Measurements from ENCODE around the gene RBBP4. TPM values are rescaled to one million over a fixed set of nuclear protein-coding genes. Genes with fewer than 3 reads are reported as not detected.

RBBP4 gene
- total and polyA plus RNA-seq, 2 of the 8 experiments (the other 6 are each of a cell fraction or from before 2014, with no cell fraction given): 147 to 397 TPM

- no peak for TF ChIP-seq CHD7 (IDR thresholded peaks at IDR 0.05; ENCODE audit: insufficient replicate concordance, low read length)
- TF ChIP-seq EGR1 (IDR thresholded peaks at IDR 0.05; ENCODE audit: borderline replicate concordance, low read depth, low read length): no peak
- no peak for TF ChIP-seq SUZ12 (IDR thresholded peaks at IDR 0.05; ENCODE audit: low read length)
- TF ChIP-seq TAF7 (optimal IDR thresholded peaks at IDR 0.05; ENCODE audit: borderline replicate concordance, low read depth, low read length): no peak
- TF ChIP-seq CTCF (IDR thresholded peaks at IDR 0.05; ENCODE audit: control extremely low read depth in 1 of 3, insufficient read depth in 1 of 3, low read depth in 1 of 3, low read length in 3 of 3): no peak
- TF ChIP-seq CREB1 (IDR thresholded peaks at IDR 0.05): no peak
- no peak for TF ChIP-seq ASH2L (IDR thresholded peaks at IDR 0.05; ENCODE audit: low read length)
- TF ChIP-seq MAFK (IDR thresholded peaks at IDR 0.05; ENCODE audit: low read depth, low read length): no peak
- TF ChIP-seq BACH1 (IDR thresholded peaks at IDR 0.05; ENCODE audit: low read length): no peak
- no peak for TF ChIP-seq EZH2 (IDR thresholded peaks at IDR 0.05; ENCODE audit: low read depth, low read length, severe bottlenecking)
Observed at GRCh38 chr1:32609180-32609579, 41.8 kb upstream of the RBBP4 start (continued).
